Measurements from ENCODE around the gene LIPK.
"Not testable (repeated sequence)": the region's sequence is repeated elsewhere in the genome, so short reads cannot be mapped to it uniquely, and the experiment has no call there.

The LIPK gene, protein sequence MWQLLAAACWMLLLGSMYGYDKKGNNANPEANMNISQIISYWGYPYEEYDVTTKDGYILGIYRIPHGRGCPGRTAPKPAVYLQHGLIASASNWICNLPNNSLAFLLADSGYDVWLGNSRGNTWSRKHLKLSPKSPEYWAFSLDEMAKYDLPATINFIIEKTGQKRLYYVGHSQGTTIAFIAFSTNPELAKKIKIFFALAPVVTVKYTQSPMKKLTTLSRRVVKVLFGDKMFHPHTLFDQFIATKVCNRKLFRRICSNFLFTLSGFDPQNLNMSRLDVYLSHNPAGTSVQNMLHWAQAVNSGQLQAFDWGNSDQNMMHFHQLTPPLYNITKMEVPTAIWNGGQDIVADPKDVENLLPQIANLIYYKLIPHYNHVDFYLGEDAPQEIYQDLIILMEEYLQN

GRCh38 chr10:88705958-88706357 lies at the start of gene LIPK:
LIPK (plus strand) TSS chr10:88706249; CDS start chr10:88724544, 18,295 bp downstream.
- no peak for DNase-seq

GRCh38 chr10:88657901-88658300 lies 48.1 kb upstream of the LIPK start:
- DNase-seq: no peak

- no peak for DNase-seq
Measured at GRCh38 chr10:88659725-88660597, 46.1 kb upstream of the LIPK start.

- no peak for DNase-seq
Measured at GRCh38 chr10:88660598-88660884, 45.5 kb upstream of the LIPK start.

GRCh38 chr10:88661018-88661417 lies 45.0 kb upstream of the LIPK start:
- no peak for DNase-seq

- DNase-seq: no peak
Measured at GRCh38 chr10:88661577-88661976, 44.5 kb upstream of the LIPK start.

- not testable (repeated sequence) for DNase-seq
Measured at GRCh38 chr10:88663153-88663552, 42.9 kb upstream of the LIPK start.

DNA sequence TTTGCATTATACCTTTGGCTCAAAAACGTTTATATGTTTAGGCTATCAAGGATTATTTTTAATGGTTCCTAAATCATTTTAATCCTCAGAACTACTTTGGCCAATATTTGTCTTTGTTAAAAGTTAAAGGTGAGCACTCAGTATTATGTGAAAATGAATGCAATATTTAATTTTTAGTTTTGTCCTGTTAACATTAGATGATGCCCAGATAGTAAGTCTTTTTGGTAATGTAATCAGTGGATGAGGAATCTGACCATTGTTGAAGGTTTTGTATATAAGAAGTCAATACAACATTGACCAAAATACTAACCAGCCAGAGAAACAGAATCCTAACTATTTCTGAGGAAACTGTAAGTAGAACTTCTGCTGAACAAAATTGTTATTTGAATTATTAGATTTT lies 41.9 kb upstream of the LIPK start, which contains the start of gene LIPF:
TSS of gene LIPF (plus strand) at position 301 of the 400 bp plus-strand sequence. CDS start 2,856 bp downstream, outside the sequence.
- DNase-seq: no peak

GRCh38 chr10:88668465-88668864 lies 37.6 kb upstream of the LIPK start:
- no peak for DNase-seq

- DNase-seq: no peak
Measured at GRCh38 chr10:88670497-88670896, 35.6 kb upstream of the LIPK start.

DNA sequence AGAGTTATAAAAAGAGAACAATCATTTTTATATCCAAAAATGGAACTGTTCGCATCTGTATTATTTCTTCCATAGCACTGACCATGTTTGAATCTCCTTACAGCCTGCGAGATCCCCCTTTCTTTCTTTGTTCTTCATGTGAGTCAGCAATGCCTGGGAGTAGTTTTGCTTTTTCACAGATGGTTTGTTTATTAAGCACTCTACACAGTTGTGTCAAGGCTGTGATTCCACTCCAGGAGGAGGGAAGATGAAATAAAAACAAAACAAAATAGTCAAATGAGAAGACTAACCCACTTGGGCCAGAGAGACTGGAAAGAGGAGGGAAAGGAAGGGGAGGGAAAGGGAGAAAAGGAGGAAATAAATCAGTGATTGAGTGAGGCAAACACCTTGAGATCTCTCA lies 34.0 kb upstream of the LIPK start:
- no peak for DNase-seq

DNA sequence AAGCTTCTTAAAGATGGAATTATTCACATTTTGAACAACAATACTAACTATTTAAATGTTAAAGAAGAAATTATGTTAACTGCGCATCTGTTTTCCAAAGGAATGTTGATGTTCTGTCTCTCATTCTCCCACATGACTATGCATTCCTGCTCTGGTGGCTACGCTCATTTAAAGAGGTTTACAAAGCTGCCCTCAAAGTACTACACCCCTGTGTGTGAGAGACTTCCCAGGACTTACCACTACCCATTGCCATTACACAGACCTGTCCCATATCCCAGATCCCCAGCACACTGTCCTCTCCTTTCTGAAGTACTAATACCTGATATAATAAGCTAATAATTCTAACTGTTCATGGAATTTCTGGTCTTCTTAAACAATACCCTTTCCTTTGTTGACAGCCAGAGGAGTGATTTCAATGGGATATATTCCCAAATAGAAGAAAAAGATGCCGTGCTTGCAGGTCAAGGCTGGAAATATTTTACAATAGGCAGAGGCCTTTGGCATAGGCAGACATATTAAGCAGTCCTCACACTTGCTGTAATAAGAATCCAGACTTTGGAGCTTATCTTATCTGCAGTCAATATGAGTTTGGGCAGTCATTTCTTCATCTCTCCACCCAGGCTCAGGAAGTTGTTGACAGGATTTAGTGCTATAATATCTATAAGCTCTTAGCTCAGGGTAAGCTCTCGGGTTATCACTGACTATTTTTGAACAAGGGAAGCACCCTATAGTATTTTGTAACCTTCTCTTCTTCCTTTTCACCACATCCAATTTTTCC lies 29.6 kb upstream of the LIPK start:
- no peak for DNase-seq

DNA sequence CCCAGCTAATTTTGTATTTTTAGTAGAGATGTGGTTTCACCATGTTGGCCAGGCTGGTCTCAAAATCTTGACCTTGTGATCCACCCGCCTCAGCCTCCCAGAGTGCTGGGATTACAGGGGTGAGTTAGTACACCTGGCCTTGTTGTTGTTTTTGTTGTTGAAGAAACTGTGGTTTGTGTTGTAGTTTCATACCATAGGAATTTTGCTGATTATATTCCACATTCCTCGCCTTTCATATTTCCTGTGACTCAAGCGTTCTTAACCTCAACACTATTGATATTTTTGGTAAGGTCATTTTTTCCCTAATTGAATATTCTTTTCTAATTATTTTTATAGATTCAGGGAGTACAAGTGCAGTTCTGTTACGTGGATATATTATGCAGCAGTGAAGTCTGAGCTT lies 25.1 kb upstream of the LIPK start:
- no peak for DNase-seq

DNA sequence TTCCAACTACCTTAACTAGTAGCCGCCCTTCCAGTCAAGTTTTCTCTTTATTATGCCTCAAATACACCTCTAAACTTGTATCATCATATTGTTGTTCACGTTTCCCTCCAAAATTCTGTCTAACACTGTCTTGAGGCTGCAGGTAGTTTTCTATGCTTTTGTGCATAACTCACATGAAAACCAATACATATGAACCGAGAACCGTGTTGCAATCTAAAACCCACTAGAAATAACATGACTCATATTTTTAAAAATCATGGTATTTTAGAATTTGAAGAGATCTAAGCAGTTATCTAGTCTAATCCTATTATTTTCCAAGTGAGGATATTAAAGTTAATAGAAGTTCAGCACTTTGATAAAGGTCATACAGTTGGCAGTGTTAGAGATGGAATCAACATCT lies 23.6 kb upstream of the LIPK start:
- no peak for DNase-seq

- peak in 1 of 2 donors; percentile 29 for DNase-seq
Measured at GRCh38 chr10:88687853-88688467, 18.1 kb upstream of the LIPK start.

DNA sequence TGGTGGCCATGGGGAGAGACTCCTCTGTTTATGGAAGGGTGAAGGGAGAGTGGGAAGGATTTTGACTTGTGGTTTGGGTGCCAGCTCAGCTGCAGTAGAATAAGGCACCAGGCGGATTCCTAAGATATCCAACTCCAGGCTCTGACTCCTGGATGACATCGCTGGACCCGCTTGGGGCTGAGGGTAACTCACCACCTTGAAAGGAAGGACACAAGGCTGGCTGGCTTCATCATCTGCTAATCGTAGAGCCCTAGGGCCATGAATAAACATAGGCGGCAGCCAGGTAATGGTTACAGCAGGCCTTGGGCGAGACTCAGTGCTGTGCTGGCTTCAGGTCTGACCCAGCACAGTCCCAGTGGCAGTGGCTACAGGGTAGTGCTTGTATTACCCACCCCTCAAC lies 16.7 kb upstream of the LIPK start:
- DNase-seq: no peak

- DNase-seq: no peak
Measured at GRCh38 chr10:88693392-88694020, 12.5 kb upstream of the LIPK start.

- DNase-seq: no peak
Measured at GRCh38 chr10:88702848-88703597, 3.0 kb upstream of the LIPK start.

- no peak for DNase-seq
Measured at GRCh38 chr10:88707429-88708155, 1.5 kb downstream of the LIPK start.

DNA sequence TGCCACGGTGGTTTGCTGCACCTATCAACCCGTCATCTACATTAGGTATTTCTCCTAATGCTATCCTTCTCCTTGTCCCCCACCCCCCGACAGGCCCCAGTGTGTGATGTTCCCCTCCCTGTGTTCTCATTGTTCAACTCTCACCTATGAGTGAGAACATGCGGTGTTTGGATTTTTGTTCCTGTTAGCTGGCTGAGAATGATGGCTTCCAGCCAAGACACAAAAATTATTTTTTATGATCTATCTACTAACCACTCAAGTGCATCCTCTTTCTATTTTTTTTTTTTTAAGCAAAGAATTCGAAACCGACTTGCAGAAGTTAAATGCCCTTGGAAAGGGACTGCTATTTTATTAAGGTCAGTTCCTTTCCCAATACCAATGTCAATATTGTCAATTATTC lies 3.3 kb downstream of the LIPK start:
- DNase-seq: not testable (repeated sequence)

- no peak for DNase-seq
Measured at GRCh38 chr10:88715517-88715916, 9.5 kb downstream of the LIPK start.
